ENCODE measurements around the gene PADI6.

The PADI6 gene

DNA sequence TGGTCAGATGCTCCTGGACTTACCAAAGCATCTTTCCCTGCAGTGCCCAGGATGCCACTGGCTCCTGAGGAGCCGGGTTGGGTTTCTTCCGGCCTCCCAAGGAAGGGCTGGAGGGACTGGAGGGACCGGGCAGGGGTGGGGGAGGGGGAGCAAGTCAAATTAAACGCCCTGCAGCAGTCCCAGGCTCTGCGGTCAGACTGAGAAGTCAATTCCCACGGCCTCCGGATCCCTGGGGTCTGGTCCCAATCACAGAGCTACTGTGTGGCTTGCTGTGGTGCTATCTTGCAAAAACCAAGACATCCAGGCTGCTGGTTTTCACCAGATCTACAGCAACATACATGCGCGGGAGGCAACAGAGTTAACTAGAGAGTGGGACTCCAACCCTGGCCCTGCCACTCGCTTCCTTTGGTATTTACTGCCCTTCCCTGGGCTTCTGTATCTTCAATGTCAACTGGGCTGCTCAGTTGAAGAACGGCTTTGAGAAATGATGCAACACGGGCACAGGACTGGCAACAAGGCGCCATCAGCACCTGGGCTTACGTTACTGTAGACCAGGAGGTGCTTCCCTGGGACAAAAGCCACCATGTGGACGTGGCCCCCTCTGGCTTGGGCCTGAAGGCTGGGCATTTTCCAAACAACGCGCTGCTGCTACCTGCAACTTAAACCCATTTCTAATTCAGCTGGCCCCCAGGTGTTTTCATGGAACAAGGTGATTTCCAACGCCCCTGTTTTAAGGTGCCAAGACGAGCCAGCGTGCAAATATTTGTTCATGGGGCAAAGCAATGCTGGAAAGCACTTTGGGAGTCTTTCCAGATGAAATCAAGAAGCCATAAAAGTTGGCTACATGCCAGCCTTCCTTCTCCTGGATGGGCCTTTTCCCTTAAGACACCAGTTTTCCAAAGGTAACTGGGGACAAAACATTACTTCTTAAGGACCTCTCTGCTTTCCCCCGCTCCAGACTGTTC, 56.0 kb downstream of the PADI6 start:
- Histone ChIP-seq H3K9me2 (replicated peaks; ENCODE audit: insufficient read depth, low read length) (no peaks in the 10 kb centered on the region), H3K79me2 (ENCODE audit: insufficient read depth, low read length) (peaks cover 62% of the 10 kb centered on the region), H4K20me1 (ENCODE audit: low read depth, low read length) (peaks cover 47% of the 10 kb centered on the region), H2AFZ (ENCODE audit: low read depth, low read length, severe bottlenecking) (no peak overlapping the region), H3K27me3 (ENCODE audit: low read length) (no peaks in the 10 kb centered on the region), H3K4me3 (ENCODE audit: insufficient read depth, low read length, poor library complexity, severe bottlenecking) (no peak overlapping the region), H3F3A (ENCODE audit: insufficient read depth) (0 out of 2 replicates have a peak, but pooled peaks cover 5% of the 10 kb centered on the region), H3K9ac (ENCODE audit: low read length) (no peak overlapping the region), H3K36me3 (ENCODE audit: low read length) (peaks cover 28% of the 10 kb centered on the region), H3K9me3 (ENCODE audit: insufficient read depth, low read length) (no peaks in the 10 kb centered on the region), H3K4me2 (ENCODE audit: low read depth, low read length, poor library complexity, severe bottlenecking) (no peak overlapping the region), H3K27ac (ENCODE audit: low read depth, low read length) (no peak overlapping the region)
- no peak for TF ChIP-seq EZH2phosphoT487 (conservative IDR thresholded peaks at IDR 0.05; ENCODE audit: low read length)
- TF ChIP-seq, protein P1, sequence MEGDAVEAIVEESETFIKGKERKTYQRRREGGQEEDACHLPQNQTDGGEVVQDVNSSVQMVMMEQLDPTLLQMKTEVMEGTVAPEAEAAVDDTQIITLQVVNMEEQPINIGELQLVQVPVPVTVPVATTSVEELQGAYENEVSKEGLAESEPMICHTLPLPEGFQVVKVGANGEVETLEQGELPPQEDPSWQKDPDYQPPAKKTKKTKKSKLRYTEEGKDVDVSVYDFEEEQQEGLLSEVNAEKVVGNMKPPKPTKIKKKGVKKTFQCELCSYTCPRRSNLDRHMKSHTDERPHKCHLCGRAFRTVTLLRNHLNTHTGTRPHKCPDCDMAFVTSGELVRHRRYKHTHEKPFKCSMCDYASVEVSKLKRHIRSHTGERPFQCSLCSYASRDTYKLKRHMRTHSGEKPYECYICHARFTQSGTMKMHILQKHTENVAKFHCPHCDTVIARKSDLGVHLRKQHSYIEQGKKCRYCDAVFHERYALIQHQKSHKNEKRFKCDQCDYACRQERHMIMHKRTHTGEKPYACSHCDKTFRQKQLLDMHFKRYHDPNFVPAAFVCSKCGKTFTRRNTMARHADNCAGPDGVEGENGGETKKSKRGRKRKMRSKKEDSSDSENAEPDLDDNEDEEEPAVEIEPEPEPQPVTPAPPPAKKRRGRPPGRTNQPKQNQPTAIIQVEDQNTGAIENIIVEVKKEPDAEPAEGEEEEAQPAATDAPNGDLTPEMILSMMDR (IDR thresholded peaks at IDR 0.05; ENCODE audit: insufficient read depth, low read length, poor library complexity, severe bottlenecking) = no peak

DNA sequence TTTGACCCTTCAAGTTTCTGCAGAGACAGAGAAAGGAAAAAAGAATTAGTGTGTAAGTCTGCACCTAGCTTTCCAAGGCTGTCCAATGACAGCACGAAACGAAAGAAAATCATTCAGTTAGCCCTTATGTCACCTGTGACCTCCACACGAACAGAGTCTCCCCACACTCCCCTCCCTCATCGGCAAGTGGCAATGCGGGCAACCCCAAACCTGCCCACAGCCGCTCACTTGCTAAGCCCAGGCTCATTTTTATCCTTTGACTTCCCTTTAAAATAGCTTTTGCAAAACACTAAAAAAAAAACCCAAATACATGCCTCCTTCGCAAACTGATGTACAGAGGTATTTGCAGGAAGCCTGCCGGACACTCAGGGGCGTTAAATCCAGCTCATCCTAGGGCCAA, 57.2 kb downstream of the PADI6 start:
- peaks cover 29% of the 10 kb centered on the region for H3K36me3 ChIP-seq (ENCODE audit: low read length)
- no peaks in the 10 kb centered on the region for H3K9me2 ChIP-seq (replicated peaks; ENCODE audit: insufficient read depth, low read length)
- H3K4me3 ChIP-seq (ENCODE audit: insufficient read depth, low read length, poor library complexity, severe bottlenecking) = no peak overlapping the region
- H2AFZ ChIP-seq (ENCODE audit: low read depth, low read length, severe bottlenecking) = no peak overlapping the region
- no peaks in the 10 kb centered on the region for H3K9me3 ChIP-seq (ENCODE audit: insufficient read depth, low read length)
- H3K4me2 ChIP-seq (ENCODE audit: low read depth, low read length, poor library complexity, severe bottlenecking) = no peak overlapping the region
- no peak overlapping the region for H3K27ac ChIP-seq (ENCODE audit: low read depth, low read length)
- H3K9ac ChIP-seq (ENCODE audit: low read length) = no peak overlapping the region
- peaks cover 53% of the 10 kb centered on the region for H4K20me1 ChIP-seq (ENCODE audit: low read depth, low read length)
- no peaks in the 10 kb centered on the region for H3F3A ChIP-seq (ENCODE audit: insufficient read depth)
- TF ChIP-seq, protein P1 (IDR thresholded peaks at IDR 0.05; ENCODE audit: insufficient read depth, low read length, poor library complexity, severe bottlenecking) = no peak
- TF ChIP-seq EZH2phosphoT487 (conservative IDR thresholded peaks at IDR 0.05; ENCODE audit: low read length) = no peak
- peaks cover 74% of the 10 kb centered on the region for H3K79me2 ChIP-seq (ENCODE audit: insufficient read depth, low read length)
- H3K27me3 ChIP-seq (ENCODE audit: low read length) = no peaks in the 10 kb centered on the region

DNA sequence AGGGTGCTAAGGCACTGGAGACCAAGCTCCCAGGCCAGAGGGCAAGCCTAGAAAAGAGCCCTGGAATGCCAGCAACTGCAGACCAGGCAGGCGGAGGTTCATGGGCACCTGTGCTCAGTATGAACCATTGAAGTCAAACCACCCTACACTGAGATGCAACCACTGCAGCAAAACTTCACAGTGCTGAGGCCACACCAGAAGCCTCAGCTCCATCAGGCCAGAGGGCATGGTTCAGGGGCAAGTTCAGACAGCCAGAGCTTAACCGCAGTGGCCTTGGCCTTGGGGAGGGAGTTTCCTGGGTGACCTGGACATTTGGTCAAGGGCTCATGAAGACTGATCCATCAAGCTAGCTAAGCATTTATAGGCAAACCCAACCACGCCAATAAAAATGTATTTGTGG, 60.4 kb downstream of the PADI6 start:
- Histone ChIP-seq H3K9me3 (ENCODE audit: insufficient read depth, low read length) (no peaks in the 10 kb centered on the region), H3K79me2 (ENCODE audit: insufficient read depth, low read length) (peaks cover 89% of the 10 kb centered on the region), H3K4me3 (ENCODE audit: insufficient read depth, low read length, poor library complexity, severe bottlenecking) (no peak overlapping the region), H3K27ac (ENCODE audit: low read depth, low read length) (no peak overlapping the region), H3K36me3 (ENCODE audit: low read length) (peaks cover 21% of the 10 kb centered on the region), H3K9me2 (replicated peaks; ENCODE audit: insufficient read depth, low read length) (no peaks in the 10 kb centered on the region), H2AFZ (ENCODE audit: low read depth, low read length, severe bottlenecking) (no peak overlapping the region), H3K27me3 (ENCODE audit: low read length) (no peaks in the 10 kb centered on the region), H3F3A (ENCODE audit: insufficient read depth) (no peaks in the 10 kb centered on the region), H3K9ac (ENCODE audit: low read length) (no peak overlapping the region), H4K20me1 (ENCODE audit: low read depth, low read length) (peaks cover 56% of the 10 kb centered on the region), H3K4me2 (ENCODE audit: low read depth, low read length, poor library complexity, severe bottlenecking) (no peak overlapping the region)
- TF ChIP-seq, protein P1 (IDR thresholded peaks at IDR 0.05; ENCODE audit: insufficient read depth, low read length, poor library complexity, severe bottlenecking) = no peak
- no peak for TF ChIP-seq EZH2phosphoT487 (conservative IDR thresholded peaks at IDR 0.05; ENCODE audit: low read length)

Data from SU-DHL-6 (cell line).